Calu3 (cell line): ENCODE results near the gene NAT10. TPM values are rescaled to one million over a fixed set of nuclear protein-coding genes. Genes with fewer than 3 reads are reported as not detected.

Experiments used
- BruUV-seq: library from RNA; stranded (reverse); fragments of 400-500 nt; replicated peaks from 2 replicates; lab custom pipeline; 2021; lab: Mats Ljungman, UMichigan
- CTCF ChIA-PET: fragments of 300-600 bp; sonication (Branson Sonifier 250); formaldehyde crosslinking; loops from one replicate; lab custom pipeline; 2022; ENCODE audit warnings: antibody characterized with exemption; lab: Charles Lee
- DNase-seq: peaks from one replicate; pipeline ENCODE4 v3.0.0; 2022
- H3K27ac Mint-ChIP-seq: one replicate; pipeline ENCODE4 v1.8.0; 2022; ENCODE audit warnings: mixed read lengths; ENCODE audit not compliant: unreplicated experiment
- H3K27me3 Mint-ChIP-seq: one replicate; pipeline ENCODE4 v1.8.0; 2022; ENCODE audit warnings: mixed read lengths; ENCODE audit not compliant: unreplicated experiment
- H3K36me3 Mint-ChIP-seq: one replicate; pipeline ENCODE4 v1.8.0; 2022; ENCODE audit warnings: mild to moderate bottlenecking, moderate library complexity, mixed read lengths; ENCODE audit not compliant: insufficient read depth, unreplicated experiment
- H3K4me1 Mint-ChIP-seq: one replicate; pipeline ENCODE4 v1.8.0; 2022; ENCODE audit warnings: mild to moderate bottlenecking, low read depth, mixed read lengths; ENCODE audit not compliant: unreplicated experiment
- H3K4me3 Mint-ChIP-seq: one replicate; pipeline ENCODE4 v1.8.0; 2022; ENCODE audit warnings: mild to moderate bottlenecking, low read depth, moderate library complexity, mixed read lengths; ENCODE audit not compliant: unreplicated experiment
- H3K9me3 Mint-ChIP-seq: one replicate; pipeline ENCODE4 v1.8.0; 2022; ENCODE audit warnings: low read depth, mixed read lengths; ENCODE audit not compliant: unreplicated experiment
- CTCF ChIP-seq: fragments of 200-600 bp; IDR thresholded peaks from one replicate; pipeline ENCODE4 v1.8.0; 2022; ENCODE audit warnings: antibody characterized with exemption; ENCODE audit not compliant: unreplicated experiment
- intact Hi-C: fragments of 100-400 bp; cut with micrococcal nuclease; formaldehyde crosslinking; loops from one replicate; pipeline ENCODE4 v1.10.0; 2022; ENCODE audit not compliant: unreplicated experiment
- total RNA-seq: library from RNA; stranded (reverse); gene quantifications from 2 replicates; pipeline ENCODE4 v1.2.3, GENCODE V29; 2022

The NAT10 gene
- total RNA-seq, 1 experiment from 2014 or later = 80.1 TPM

DNA sequence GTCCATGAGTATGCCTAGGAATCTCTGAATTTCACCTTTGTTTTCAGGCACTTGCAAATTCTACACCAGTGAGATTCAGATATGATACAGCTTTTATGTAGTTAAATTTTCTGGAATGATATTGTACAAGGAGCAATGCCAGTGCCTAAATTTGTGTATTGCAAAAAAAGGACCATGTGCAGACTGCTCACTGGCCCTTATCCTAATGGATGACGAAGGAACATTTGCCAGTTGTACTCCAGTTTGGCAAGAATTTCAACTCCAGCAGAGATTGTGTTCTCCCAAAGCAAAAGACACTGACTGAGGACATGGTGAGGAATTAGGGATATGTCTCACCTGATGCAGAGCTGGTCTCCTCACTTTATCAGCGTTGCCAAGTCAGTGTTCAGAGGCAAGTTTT is 8.6 kb downstream of the NAT10 start:
- no peak overlapping the region for H3K27ac Mint-ChIP-seq
- CTCF ChIA-PET = interaction anchor here (0.5 to 0.8 kb wide), 2 partner anchors 9 to 347 kb away, joined by 3 to 5 read pairs; no protein-coding TSS in a partner anchor
- H3K27me3 Mint-ChIP-seq = no peaks in the 10 kb centered on the region
- H3K4me3 Mint-ChIP-seq = no peak overlapping the region
- no TSS peak for BruUV-seq
- H3K9me3 Mint-ChIP-seq = no peaks in the 10 kb centered on the region
- no peak for TF ChIP-seq CTCF
- intact Hi-C loops = no loop called here
- peaks cover 4% of the 10 kb centered on the region for H3K4me1 Mint-ChIP-seq
- no peak for DNase-seq
- peaks cover 41% of the 10 kb centered on the region for H3K36me3 Mint-ChIP-seq

- Mint-ChIP-seq H3K36me3 (peaks cover 36% of the 10 kb centered on the region), H3K4me3 (no peak overlapping the region), H3K27me3 (no peaks in the 10 kb centered on the region), H3K4me1 (no peaks in the 10 kb centered on the region), H3K9me3 (no peaks in the 10 kb centered on the region), H3K27ac (no peak overlapping the region)
- CTCF ChIA-PET = interaction anchor here (0.8 kb wide), 1 partner anchor 9 kb away, joined by 3 read pairs; no protein-coding TSS in a partner anchor
- no peak for DNase-seq
- intact Hi-C loops = no loop called here
- no peak for TF ChIP-seq CTCF
- no TSS peak for BruUV-seq
These were observed 9.0 kb downstream of the NAT10 start for GRCh38 chr11:34114471-34114870.

- intact Hi-C loops = no loop called here
- Mint-ChIP-seq H3K9me3 (no peaks in the 10 kb centered on the region), H3K4me1 (no peaks in the 10 kb centered on the region), H3K36me3 (peaks cover 39% of the 10 kb centered on the region), H3K27ac (no peak overlapping the region), H3K4me3 (no peak overlapping the region), H3K27me3 (no peaks in the 10 kb centered on the region)
- DNase-seq = no peak
- CTCF ChIA-PET = no interaction called here
- TF ChIP-seq CTCF = no peak
- BruUV-seq = no TSS peak
These were observed 15.2 kb downstream of the NAT10 start for GRCh38 chr11:34120651-34121050.

DNA sequence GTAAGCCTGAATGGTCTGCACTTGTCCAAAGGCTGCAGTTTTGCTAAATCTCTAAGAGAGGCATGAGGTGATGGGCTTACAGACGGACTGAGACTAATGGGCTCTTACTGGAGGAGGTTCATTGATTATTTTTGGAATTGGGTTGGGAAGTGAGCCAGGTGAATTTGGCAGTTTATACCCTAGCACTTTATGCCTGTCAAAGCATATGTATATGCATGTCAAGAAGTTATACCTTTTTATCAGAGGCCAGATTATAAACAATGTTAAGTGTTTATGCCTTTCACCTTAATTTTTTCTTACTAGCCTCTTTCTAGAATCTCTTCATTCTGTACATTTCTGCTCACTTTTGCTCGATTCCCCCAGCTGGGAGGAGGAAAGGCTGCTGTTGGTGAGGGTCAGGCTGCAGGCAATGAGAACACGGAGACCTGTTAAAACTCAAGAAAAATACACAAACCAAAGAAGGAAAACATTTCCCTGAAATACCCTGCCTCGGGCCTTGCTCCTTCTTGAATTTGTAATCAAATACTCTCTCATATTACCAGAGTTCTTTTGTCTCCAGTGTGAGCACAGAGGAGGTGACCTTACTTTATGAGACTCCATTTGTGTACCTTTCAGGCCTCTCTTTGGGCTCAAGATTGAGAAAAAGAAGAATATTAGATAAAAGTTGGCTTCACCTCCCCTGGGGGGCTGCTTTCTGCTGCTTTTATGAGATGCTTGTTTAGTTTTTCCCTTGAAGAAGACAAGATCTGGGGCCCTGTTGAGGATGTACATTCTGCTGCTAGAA is 19.6 kb downstream of the NAT10 start:
- H3K4me1 Mint-ChIP-seq = no peaks in the 10 kb centered on the region
- BruUV-seq = no TSS peak
- no peak for TF ChIP-seq CTCF
- intact Hi-C loops = no loop called here
- DNase-seq = no peak
- no peaks in the 10 kb centered on the region for H3K9me3 Mint-ChIP-seq
- peaks cover 53% of the 10 kb centered on the region for H3K36me3 Mint-ChIP-seq
- no peak overlapping the region for H3K4me3 Mint-ChIP-seq
- CTCF ChIA-PET = no interaction called here
- H3K27ac Mint-ChIP-seq = no peak overlapping the region
- H3K27me3 Mint-ChIP-seq = no peaks in the 10 kb centered on the region
